ENCODE results near the gene NEK8. TPM values are rescaled to one million over a fixed set of nuclear protein-coding genes. Genes with fewer than 3 reads are reported as not detected.

NEK8 gene
- total and polyA plus RNA-seq, 2 of the 8 experiments (the other 6 are each of a cell fraction or from before 2014, with no cell fraction given), result 14.9 to 23.3 TPM

DNA sequence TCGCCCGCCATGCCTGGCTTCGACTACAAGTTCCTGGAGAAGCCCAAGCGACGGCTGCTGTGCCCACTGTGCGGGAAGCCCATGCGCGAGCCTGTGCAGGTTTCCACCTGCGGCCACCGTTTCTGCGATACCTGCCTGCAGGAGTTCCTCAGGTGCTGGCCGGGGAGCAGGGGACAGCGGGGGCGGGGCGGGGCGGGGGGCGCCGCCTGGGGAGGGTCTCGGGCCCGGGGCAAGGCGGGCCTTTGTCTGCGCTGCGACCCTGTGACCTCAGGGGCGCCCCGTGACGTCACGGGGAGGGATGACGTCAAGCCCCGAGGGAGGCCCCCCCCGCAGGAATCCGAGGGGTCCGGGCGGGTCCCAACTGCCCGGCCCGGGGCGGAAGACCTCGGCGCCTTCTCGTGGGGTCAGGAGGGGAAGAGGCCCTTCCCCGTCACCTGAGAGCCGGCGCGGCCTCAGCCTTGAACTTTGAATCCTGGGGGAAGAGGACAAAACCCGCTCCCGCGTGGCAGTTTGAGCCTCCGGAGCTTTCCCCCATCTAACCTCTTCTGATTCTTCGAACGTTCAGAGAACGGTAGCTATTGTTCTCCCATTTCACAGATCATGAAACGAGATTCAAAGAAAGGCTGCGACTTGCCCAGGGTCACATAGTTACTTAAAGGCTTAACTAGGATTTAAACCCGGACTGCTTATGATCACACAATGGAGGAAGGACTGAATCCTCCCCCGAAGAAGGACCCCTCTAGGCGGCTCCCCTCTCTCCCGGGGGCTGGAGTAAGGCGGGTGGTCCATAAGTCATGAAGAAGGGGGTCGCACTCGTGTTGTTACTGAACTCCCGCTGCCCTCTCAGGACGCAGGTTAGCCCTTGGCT, 15.8 kb downstream of the NEK8 start (continued):
- no peak for TF ChIP-seq SIX5 (IDR thresholded peaks at IDR 0.05; ENCODE audit: low read depth, low read length)
- no peak for TF ChIP-seq SP1 (IDR thresholded peaks at IDR 0.05; ENCODE audit: low read depth, low read length)
- no peak for TF ChIP-seq CHD7 (IDR thresholded peaks at IDR 0.05; ENCODE audit: insufficient replicate concordance, low read length)
- no peak; the same call in 1 of the 2 replicates for TF ChIP-seq RFX5 (IDR thresholded peaks at IDR 0.05; ENCODE audit: borderline replicate concordance, low read depth, low read length)
- no peak for TF ChIP-seq SUZ12 (IDR thresholded peaks at IDR 0.05; ENCODE audit: low read length)
- no peak for TF ChIP-seq TCF12 (IDR thresholded peaks at IDR 0.05; ENCODE audit: low read depth, low read length)
- TF ChIP-seq, protein P1, sequence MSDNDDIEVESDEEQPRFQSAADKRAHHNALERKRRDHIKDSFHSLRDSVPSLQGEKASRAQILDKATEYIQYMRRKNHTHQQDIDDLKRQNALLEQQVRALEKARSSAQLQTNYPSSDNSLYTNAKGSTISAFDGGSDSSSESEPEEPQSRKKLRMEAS (IDR thresholded peaks at IDR 0.05), result no peak; the same call in 1 of the 2 replicates
- peak; percentile 96 for TF ChIP-seq TEAD4 (IDR thresholded peaks at IDR 0.05; ENCODE audit: low read depth, low read length)
- TF ChIP-seq KDM4A (IDR thresholded peaks at IDR 0.05; ENCODE audit: low read depth, low read length, severe bottlenecking), result no peak
